GM21619 (cell line): ENCODE data around the gene C1orf35.

ENCODE experiments used
- ATAC-seq: cut with Tn5 transposase; IDR thresholded peaks from one replicate; pipeline ENCODE4 v1.9.1; 2021; ENCODE audit not compliant: unreplicated experiment

Gene C1orf35

DNA sequence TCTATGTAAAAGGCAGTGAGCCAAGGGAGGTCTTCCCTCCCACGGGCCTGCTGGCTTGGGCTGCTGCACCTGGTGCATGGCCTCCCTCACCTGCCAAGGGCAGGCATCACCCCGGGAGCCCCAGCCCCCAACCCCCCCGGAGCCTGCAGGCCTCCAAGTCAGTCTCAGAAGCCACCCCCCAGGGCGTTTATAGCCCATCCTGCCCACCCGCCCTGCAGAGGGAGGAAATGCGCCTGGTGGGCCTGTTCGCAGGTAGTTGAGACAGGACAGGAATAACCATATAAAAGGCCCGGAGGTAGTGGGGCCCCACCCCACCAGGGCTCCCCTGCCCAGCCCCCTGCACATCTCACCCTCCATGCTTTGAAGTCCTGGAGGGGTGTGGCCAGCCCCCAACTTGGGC is 38.8 kb downstream of the C1orf35 start:
- no peak for ATAC-seq

DNA sequence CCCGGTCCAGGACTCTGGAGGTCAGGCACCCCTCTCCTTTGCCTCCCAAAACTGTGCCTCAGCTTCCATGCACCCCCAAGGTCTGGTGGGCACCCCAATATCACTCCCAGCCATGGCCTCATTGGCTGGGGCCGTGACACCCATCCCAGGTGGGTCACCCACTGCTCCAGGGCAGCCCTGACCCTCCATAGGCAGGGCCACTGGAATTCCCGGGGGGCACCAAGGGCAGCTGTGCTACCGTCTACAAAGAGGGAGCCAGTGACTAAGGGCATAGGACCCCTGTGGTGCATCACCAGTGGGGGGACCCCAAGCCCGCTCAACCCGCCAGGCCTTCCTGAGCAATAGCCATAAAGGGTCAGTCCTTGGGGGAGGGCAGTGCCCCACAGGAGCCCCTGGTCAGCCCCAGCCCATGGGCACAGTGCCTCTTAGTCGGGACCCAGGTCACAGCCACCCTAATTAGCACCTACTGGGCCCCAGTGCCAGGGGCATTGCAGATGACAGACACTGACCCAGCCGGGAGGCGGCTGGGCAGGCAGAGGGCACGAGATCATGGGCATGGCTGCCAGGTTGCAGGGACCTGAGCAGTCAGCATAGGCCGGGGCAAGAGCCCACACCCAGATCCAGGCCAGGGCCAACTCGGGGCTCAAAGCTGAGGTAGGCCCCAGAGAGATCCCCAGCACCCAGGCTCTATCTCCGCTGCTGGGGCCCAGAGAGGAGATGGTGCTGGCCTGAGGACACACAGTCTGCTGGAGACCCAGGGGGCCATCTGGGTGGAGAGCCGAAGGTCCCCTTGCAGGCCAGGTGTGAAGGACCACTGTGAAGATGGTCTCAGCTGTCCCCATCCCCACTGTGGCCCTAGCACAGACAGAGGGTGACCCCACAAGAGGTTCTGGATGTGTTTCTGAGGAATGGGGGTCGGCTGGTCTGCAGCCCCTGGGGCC is 39.6 kb downstream of the C1orf35 start:
- ATAC-seq, result no peak

DNA sequence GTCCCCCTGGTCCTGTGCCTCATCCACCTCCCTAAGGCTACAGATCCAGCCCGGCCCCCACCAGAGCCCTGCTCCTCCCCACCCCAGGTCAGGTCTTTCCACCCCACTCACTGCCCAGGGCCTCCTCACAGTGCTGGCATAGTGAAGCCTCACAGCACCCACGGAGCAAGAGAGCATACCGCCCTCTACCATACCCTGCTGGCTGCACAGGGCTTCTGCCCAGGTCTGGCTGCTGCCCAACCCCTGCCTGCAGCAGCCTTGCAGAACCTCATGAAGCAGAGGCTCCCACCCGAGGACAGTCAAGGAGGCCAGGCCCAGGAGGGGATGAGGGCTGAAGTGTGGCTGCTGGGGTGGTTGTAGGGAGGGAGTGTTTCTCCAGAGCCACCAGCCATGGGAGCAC is 40.3 kb downstream of the C1orf35 start:
- ATAC-seq, result no peak

DNA sequence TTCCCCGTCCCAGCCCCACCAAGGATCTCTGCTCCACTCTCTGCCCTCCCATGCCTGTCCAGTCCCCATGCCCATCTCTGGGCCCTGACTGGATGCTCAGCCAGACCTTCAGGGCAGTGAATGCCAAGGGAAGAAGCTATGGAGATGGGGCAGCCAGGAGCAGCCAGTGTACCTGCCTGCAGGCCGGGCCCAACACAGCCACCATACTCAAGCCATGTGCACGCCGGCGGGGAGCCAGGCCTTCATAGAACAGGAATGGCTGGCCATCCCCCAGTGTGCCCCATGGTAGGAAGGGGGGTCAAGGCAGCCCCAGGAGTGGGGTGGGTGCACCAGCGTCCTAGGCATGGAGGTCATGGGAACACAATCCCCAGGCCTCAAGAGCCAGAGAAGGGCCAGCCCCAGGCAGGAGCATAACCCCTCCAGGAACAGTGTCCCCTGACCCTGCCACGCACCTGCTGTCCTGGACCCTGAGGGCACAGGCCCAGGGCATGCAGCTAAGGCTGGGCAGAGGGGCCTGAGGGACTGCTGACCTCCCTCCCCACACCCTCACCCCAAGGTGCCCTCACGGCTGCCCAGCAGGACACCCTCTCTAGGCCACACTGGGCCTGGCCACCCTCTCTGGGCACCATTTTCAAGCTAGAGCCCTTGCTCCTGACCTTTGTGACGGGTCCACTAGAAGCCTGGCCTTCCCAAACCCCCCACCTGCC is 40.9 kb downstream of the C1orf35 start:
- ATAC-seq, result no peak

DNA sequence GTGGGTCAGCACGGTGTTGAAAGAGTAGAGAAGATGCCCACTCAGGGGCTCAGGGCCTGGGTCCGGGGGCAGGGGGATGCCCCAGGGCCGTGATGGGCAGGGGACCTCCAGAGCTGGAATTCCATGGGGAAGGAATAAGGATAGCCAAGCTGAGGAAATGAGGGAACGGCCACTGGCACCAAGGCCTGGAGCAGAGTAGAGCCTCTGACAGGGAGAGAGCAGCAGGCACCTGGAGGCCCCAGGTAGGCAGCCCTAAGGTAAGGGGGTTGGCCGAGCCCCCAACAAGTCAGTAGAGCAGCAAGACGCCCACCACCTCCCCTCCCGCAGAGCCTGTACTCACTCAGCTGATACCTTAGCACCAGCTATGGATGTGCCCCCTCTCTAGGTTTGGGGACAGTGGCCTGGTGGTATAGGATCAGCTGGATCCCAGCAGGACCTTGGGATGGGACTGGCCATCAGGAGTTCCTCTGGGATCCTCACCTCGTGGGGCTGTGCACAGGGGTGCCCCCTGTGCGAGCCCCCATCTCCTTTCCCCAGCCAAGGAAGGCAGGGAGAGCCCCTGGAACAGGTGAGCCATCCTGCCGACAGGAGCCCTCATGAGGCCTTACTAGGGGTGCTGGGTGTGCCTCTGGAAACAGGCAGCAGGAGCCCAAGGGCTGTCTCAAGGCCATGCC is 41.6 kb downstream of the C1orf35 start:
- ATAC-seq, result no peak

DNA sequence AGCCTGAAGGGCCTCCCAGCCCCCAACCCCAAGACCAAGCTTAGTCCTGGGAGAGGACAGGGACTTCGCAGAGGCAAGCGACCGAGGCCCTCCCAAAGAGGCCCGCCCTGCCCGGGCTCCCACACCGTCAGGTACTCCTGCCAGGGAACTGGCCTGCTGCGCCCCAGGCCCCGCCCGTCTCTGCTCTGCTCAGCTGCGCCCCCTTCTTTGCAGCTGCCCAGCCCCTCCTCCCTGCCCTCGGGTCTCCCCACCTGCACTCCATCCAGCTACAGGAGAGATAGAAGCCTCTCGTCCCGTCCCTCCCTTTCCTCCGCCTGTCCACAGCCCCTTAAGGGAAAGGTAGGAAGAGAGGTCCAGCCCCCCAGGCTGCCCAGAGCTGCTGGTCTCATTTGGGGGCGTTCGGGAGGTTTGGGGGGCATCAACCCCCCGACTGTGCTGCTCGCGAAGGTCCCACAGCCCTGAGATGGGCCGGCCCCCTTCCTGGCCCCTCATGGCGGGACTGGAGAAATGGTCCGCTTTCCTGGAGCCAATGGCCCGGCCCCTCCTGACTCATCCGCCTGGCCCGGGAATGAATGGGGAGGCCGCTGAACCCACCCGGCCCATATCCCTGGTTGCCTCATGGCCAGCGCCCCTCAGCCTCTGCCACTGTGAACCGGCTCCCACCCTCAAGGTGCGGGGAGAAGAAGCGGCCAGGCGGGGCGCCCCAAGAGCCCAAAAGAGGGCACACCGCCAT is 42.5 kb downstream of the C1orf35 start:
- no peak for ATAC-seq

DNA sequence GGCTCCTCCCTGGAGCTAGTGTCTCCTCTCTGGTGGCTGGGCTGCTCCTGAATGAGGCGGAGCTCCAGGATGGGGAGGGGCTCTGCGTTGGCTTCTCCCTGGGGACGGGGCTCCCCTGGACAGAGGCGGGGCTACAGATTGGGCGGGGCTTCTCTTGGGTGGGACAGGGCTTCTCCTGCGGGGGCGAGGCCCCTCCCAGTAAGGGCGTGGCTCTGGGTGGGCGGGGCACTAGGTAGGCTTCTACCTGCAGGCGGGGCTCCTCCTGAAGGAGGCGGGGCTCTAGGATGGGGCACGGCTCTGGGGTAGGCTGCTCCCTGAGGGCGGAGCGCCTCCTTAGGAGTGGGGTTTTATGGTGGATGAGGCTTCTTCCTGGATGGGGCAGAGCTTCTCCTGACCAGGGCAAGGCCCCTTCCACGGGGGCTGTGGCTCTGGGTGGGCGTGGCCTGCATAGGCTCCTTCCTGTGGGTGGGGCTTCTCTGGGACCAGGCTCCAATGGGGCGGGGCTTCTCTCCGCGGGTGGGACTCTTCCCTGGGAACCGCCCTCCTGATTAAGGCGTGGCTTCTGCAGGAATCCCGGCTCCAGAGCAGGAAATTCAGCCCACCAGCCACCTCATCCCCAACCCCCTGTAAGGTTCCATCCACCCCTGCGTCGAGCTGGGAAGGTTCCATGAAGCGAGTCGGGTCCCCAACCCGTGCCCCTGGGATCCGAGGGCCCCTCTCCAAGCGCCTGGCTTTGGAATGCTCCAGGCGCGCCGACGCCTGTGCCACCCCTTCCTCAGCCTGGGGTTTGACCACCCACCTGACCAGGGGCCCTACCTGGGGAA is 43.3 kb downstream of the C1orf35 start:
- no peak for ATAC-seq

DNA sequence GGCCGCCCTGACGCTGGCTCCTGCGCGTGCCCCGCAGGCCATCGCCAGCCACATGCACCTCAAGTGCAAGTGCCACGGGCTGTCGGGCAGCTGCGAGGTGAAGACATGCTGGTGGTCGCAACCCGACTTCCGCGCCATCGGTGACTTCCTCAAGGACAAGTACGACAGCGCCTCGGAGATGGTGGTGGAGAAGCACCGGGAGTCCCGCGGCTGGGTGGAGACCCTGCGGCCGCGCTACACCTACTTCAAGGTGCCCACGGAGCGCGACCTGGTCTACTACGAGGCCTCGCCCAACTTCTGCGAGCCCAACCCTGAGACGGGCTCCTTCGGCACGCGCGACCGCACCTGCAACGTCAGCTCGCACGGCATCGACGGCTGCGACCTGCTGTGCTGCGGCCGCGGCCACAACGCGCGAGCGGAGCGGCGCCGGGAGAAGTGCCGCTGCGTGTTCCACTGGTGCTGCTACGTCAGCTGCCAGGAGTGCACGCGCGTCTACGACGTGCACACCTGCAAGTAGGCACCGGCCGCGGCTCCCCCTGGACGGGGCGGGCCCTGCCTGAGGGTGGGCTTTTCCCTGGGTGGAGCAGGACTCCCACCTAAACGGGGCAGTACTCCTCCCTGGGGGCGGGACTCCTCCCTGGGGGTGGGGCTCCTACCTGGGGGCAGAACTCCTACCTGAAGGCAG is 44.0 kb downstream of the C1orf35 start:
- ATAC-seq, result no peak

DNA sequence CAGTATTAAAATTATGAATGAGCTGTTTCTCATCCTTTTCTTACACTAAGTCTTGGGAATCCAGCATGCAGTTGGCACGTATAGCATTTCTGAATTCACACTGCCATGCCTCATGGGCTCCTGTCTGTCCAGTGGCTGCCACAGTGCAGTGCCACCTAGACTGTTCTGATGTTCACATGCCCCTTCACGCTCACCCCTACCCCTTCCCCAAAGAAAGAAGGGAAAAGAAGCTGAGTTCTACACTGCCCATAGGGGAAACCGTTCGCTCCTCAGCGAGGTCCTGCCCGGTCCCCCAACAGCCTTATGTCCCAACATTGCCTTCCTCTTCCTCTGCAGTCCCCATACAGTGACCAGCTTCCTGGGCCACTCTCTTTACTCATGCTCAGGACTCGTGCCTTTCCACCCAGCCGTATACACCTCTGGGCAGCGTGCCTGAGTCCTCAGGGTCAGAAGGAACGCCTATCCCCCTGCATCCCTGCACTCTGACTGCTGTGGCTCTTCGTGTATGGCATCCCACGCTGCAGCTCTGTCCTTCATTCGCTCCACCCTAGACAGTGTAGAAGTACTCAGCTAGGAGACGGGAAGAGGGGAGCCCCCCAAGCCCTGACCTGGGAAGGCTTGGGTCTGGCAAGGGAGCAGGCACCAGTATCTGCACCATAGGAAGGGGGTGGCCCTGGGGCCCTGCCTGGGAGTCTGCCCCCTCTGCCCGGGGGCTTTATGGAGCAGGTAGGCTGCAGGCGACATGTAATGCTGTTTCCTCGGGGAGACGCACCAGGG is 44.8 kb downstream of the C1orf35 start:
- no peak for ATAC-seq
